Adrenal gland (tissue), 5 donors: ENCODE data around the gene CSNK2A2.

Experiments
- CTCF ChIP-seq, 6 experiments: fragments of 450-650 bp in 4 of 6; fragments of 200-600 bp in 2 of 6; sonication (generic) in 1 of 6; IDR thresholded peaks; 1 replicate in 5 of 6; 2 replicates in 1 of 6; pipeline versions ENCODE4 v1.5.1 to v1.8.0; 2016 to 2021; ENCODE audit warnings: antibody characterized with exemption in 6 of 6, mild to moderate bottlenecking in 2 of 6, moderate library complexity in 1 of 6
- POLR2A ChIP-seq, 2 donors: fragments of 450-650 bp; IDR thresholded peaks; one replicate each; pipeline ENCODE4 v1.6.1; 2017; ENCODE audit warnings: antibody characterized with exemption in 2 of 2, mild to moderate bottlenecking in 2 of 2, moderate library complexity in 1 of 2
- donor health status: DM: no; HTN: no; CAD: no.

GRCh38 chr16:58128711-58129096, 69.2 kb downstream of the CSNK2A2 start:
- no peak for TF ChIP-seq CTCF (IDR thresholded peaks at IDR 0.05)
- TF ChIP-seq POLR2A (IDR thresholded peaks at IDR 0.05), result no peak
